Adrenal gland (tissue), 5 donors: ENCODE results near the gene SEMA4G.

Experiments
- CTCF ChIP-seq, 6 experiments: fragments of 450-650 bp in 4 of 6; fragments of 200-600 bp in 2 of 6; sonication (generic) in 1 of 6; IDR thresholded peaks; 1 replicate in 5 of 6; 2 replicates in 1 of 6; pipeline versions ENCODE4 v1.5.1 to v1.8.0; 2016 to 2021; ENCODE audit warnings: antibody characterized with exemption in 6 of 6, mild to moderate bottlenecking in 2 of 6, moderate library complexity in 1 of 6
- POLR2A ChIP-seq, 2 donors: fragments of 450-650 bp; IDR thresholded peaks; one replicate each; pipeline ENCODE4 v1.6.1; 2017; ENCODE audit warnings: antibody characterized with exemption in 2 of 2, mild to moderate bottlenecking in 2 of 2, moderate library complexity in 1 of 2
- donor health status: DM: no; HTN: no; CAD: no.

- no peak for TF ChIP-seq CTCF (IDR thresholded peaks at IDR 0.05)
- TF ChIP-seq POLR2A (IDR thresholded peaks at IDR 0.05), result no peak
Observed at GRCh38 chr10:100939763-100940344, 29.4 kb upstream of the SEMA4G start.
